ENCODE measurements around the gene PLPPR5. TPM values are rescaled to one million over a fixed set of nuclear protein-coding genes. Genes with fewer than 3 reads are reported as not detected.

PLPPR5 gene
- total and polyA plus RNA-seq, 2 of the 8 experiments (the other 6 are each of a cell fraction or from before 2014, with no cell fraction given) = 1.9 to 5.6 TPM

DNA sequence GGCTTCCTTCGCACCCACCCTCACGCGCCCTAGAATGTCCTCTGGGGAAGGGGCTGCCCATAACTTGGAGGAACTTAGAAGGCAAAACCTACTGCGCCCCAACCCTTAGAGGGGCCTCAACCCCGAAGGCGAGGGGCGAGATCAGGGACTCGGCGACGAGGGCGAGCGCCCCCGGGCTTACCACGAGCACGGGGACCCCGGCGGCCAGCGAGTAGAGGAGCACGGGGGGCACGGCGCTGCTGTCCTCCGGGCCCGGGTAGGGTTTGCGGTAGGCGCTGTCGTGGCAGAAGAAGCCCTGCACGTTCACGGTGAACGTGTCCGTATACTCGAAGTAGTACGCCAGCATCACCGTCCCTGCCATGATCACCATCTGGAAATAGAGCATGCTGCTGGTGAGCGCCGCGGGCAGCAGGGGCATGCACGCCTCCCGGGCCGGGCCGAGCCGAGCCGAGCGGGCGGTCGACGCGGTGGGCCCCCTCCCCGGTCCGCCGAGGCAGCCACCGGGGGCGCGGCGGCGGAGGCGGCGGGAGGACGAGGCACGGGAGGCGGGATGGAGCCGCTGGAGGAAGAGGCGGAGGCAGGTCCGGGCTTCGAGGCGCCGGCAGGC, 304 bp downstream of the PLPPR5 start (continued):
- peak; percentile 14 for TF ChIP-seq EZH2 (IDR thresholded peaks at IDR 0.05; ENCODE audit: low read depth, low read length, severe bottlenecking)
- no peak for TF ChIP-seq RAD21 (IDR thresholded peaks at IDR 0.05 in 1 of 2, conservative IDR thresholded peaks at IDR 0.05 in 1 of 2; ENCODE audit: low read depth in 2 of 2, low read length in 2 of 2)
- 0 out of 2 replicates have a peak, but pooled peaks have one; percentile 3 for TF ChIP-seq PHF8 (conservative IDR thresholded peaks at IDR 0.05; ENCODE audit: low read depth, low read length)
- peak; percentile 97 for TF ChIP-seq RBBP5 (IDR thresholded peaks at IDR 0.05; ENCODE audit: borderline replicate concordance, low read depth, low read length)
- TF ChIP-seq ASH2L (IDR thresholded peaks at IDR 0.05; ENCODE audit: low read length) = peak; percentile 96
- TF ChIP-seq, protein P1, sequence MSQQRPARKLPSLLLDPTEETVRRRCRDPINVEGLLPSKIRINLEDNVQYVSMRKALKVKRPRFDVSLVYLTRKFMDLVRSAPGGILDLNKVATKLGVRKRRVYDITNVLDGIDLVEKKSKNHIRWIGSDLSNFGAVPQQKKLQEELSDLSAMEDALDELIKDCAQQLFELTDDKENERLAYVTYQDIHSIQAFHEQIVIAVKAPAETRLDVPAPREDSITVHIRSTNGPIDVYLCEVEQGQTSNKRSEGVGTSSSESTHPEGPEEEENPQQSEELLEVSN (IDR thresholded peaks at IDR 0.05) = peak; percentile 52
- no peak for TF ChIP-seq KDM5A (IDR thresholded peaks at IDR 0.05; ENCODE audit: low read length)
- peak; percentile 23 for TF ChIP-seq CTBP2 (IDR thresholded peaks at IDR 0.05; ENCODE audit: borderline replicate concordance, insufficient read depth, insufficient read length, low read length)
- TF ChIP-seq CHD2 (IDR thresholded peaks at IDR 0.05; ENCODE audit: low read length) = no peak
